ENCODE data around the gene ARF5.

The ARF5 gene

GRCh38 chr7:127578036-127578684 lies 10.1 kb upstream of the ARF5 start:
- FAIRE-seq (no peak), DNase-seq (ENCODE audit: insufficient read length) (no peak)
- TF ChIP-seq TAF1 (IDR thresholded peaks at IDR 0.05; ENCODE audit: borderline replicate concordance, low read depth, low read length) (no peak), POLR2A (IDR thresholded peaks at IDR 0.05; ENCODE audit: low read depth, low read length) (no peak), POLR2AphosphoS5 (IDR thresholded peaks at IDR 0.05; ENCODE audit: low read depth, low read length) (no peak)

DNA sequence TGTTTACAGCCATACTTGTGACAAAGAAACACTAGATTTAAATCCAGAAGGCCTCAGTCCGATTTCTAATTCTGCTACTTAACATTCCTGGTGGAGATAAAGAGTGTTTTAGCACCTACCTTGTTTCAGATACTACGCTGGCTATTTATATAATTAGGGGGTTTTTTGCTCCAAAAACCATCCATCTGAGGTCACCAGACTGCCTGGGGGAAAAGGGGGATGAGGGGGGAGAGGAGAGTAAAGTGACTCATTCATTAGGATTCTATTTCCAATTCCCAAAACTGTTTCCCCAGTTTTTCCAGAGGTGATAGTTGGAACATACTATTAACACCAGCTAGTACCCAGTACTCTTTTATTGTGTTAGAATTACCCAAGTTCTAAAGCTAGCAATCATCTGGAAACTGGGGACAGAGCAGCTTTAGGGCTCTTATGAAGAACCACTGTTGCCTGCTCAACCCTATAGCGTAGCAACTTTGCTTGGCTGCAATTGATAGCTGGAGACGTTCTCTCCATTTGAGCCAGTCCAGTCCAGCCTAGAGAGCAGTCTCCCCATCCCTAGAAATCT lies 9.4 kb upstream of the ARF5 start:
- no peak for FAIRE-seq
- no peak for DNase-seq (ENCODE audit: insufficient read length)
- TF ChIP-seq TAF1 (IDR thresholded peaks at IDR 0.05; ENCODE audit: borderline replicate concordance, low read depth, low read length) (no peak), POLR2A (IDR thresholded peaks at IDR 0.05; ENCODE audit: low read depth, low read length) (no peak), POLR2AphosphoS5 (IDR thresholded peaks at IDR 0.05; ENCODE audit: low read depth, low read length) (no peak)

DNA sequence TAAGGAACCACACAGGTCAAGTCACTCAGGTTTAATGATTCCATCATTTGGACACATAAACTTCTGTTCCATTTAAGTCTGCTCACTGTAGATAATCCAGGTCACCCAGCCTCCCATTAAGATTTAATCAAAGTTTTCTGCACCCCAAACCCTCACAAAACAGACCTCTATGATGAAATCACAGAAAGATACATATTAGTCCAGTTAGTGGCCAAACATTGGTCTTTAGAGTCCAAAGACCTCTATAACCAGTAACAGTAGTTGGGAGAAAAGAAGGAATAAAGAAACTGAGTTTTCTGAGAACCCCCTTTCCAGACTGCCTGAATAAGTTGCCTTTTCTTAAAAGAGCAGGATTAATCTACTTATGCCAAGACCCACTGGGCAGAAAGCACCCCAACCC lies 7.6 kb upstream of the ARF5 start:
- DNase-seq (ENCODE audit: insufficient read length) (no peak), FAIRE-seq (no peak)
- TF ChIP-seq POLR2A (IDR thresholded peaks at IDR 0.05; ENCODE audit: low read depth, low read length), result no peak
- TF ChIP-seq POLR2AphosphoS5 (IDR thresholded peaks at IDR 0.05; ENCODE audit: low read depth, low read length), result no peak
- TF ChIP-seq TAF1 (IDR thresholded peaks at IDR 0.05; ENCODE audit: borderline replicate concordance, low read depth, low read length), result no peak

DNA sequence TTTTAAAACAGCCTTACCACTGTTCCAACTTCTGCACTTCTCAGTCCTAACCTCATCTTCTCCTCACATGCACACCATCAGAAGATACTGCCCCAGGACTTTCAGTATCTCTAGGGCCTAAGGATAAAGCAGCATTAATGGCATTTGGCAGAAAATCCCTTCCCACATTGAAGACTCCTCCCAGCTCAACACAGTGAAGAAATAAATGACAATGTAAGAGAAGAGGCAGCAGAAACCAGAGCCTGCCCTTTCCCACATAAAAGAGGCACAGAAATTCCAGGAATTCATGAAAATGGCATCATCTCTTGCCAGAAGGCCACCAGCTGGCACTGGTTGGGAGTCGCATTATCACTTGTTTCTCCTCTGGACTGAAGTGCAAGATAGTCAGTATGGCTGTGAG lies 6.5 kb upstream of the ARF5 start:
- DNase-seq (ENCODE audit: insufficient read length) (no peak), FAIRE-seq (no peak)

DNA sequence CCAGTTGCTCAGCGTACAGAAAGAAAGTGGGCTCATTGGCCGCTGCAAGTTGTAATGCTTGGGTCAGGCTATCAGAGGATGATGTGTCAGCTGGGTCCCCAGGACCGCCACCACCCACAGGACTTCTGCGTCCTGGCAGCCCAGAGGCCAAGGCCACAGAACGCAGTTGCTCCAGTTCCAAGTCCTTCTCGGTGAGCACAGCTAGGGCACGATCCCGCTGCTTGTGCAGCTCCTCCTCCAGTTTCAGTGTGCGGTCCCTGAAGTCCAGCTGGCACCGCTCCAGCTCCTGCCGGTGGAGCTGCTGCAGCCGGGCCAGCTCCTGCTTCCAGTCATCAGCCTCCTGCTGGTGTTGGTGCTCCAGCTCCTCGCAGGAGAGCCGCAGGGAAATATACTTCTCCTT lies 5.8 kb upstream of the ARF5 start:
- no peak for TF ChIP-seq TAF1 (IDR thresholded peaks at IDR 0.05; ENCODE audit: borderline replicate concordance, low read depth, low read length)
- no peak for TF ChIP-seq POLR2A (IDR thresholded peaks at IDR 0.05; ENCODE audit: low read depth, low read length)
- no peak for TF ChIP-seq POLR2AphosphoS5 (IDR thresholded peaks at IDR 0.05; ENCODE audit: low read depth, low read length)
- DNase-seq (ENCODE audit: insufficient read length), result no peak

More for the DNA sequence above, 6.5 kb upstream of the ARF5 start:
- TF ChIP-seq POLR2AphosphoS5 (IDR thresholded peaks at IDR 0.05; ENCODE audit: low read depth, low read length) (no peak), TAF1 (IDR thresholded peaks at IDR 0.05; ENCODE audit: borderline replicate concordance, low read depth, low read length) (no peak), POLR2A (IDR thresholded peaks at IDR 0.05; ENCODE audit: low read depth, low read length) (no peak)

GRCh38 chr7:127584648-127585043 lies 3.6 kb upstream of the ARF5 start:
- TF ChIP-seq POLR2A (IDR thresholded peaks at IDR 0.05; ENCODE audit: low read depth, low read length) (no peak), POLR2AphosphoS5 (IDR thresholded peaks at IDR 0.05; ENCODE audit: low read depth, low read length) (no peak), TAF1 (IDR thresholded peaks at IDR 0.05; ENCODE audit: borderline replicate concordance, low read depth, low read length) (no peak)
- DNase-seq (ENCODE audit: insufficient read length) (no peak), FAIRE-seq (no peak)

More for the DNA sequence above, 5.8 kb upstream of the ARF5 start:
- FAIRE-seq, result no peak

DNA sequence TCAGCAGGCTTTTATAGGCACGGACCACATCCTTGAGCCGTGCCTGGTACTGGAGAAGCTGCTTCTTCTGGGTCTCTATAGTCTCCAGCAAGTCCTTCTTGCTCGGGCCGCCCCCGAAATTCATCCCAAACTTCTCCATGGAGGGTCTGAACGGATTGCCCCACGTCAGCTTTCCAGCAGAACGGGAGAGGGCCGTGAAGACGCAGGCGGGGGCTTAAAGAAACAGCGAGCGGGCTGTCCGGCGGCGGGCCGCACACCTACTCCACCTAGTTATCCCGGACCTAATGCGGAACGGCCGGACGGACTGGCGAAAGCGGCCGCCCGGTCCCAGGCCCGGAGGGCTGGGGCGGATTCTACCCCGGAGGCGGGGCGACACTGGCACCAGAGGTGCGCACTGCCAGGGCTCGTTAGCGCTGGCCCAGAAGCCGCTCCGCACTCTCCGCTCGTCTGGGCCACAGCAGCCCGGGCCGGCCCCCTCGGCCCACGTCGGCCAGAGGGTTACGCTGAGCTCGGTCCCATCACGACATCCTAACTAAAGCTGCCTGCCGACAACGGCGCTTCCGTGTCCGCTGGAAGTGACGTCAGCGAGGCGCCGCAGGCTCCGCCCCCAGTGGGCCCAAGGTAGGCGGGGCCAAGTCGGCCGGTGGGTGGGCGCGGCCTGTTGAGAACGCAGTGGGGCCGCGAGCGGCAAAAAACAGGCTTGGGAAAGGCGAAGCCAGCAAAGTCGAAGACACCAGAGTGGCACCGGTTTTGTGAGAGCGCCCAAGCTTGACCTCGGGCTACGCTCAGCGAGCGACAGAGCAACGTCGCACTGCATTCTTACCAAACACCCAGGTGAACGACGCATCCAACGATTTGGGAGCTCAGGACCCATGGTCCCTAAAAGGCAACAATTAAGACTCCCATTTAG lies 2.9 kb upstream of the ARF5 start, which contains the start of gene GCC1:
TSS of gene GCC1 (minus strand) at position 553 of the 910 bp plus-strand sequence. CDS start at position 139, 414 bp downstream.
- FAIRE-seq (peak; percentile 92), DNase-seq (ENCODE audit: insufficient read length) (peak; percentile 87)
- peak; percentile 90 for TF ChIP-seq POLR2A (IDR thresholded peaks at IDR 0.05; ENCODE audit: low read depth, low read length)
- peak; percentile 58; the same call in 1 of the 2 replicates for TF ChIP-seq TAF1 (IDR thresholded peaks at IDR 0.05; ENCODE audit: borderline replicate concordance, low read depth, low read length)
- peak; percentile 75 for TF ChIP-seq POLR2AphosphoS5 (IDR thresholded peaks at IDR 0.05; ENCODE audit: low read depth, low read length)

GRCh38 chr7:127586346-127586745 lies 1.9 kb upstream of the ARF5 start:
- FAIRE-seq (no peak), DNase-seq (ENCODE audit: insufficient read length) (no peak)
- TF ChIP-seq POLR2AphosphoS5 (IDR thresholded peaks at IDR 0.05; ENCODE audit: low read depth, low read length) (no peak), TAF1 (IDR thresholded peaks at IDR 0.05; ENCODE audit: borderline replicate concordance, low read depth, low read length) (no peak), POLR2A (IDR thresholded peaks at IDR 0.05; ENCODE audit: low read depth, low read length) (no peak)

GRCh38 chr7:127587663-127588018 lies 570 bp upstream of the ARF5 start:
- no peak for FAIRE-seq

GRCh38 chr7:127588697-127589482 lies 679 bp downstream of the ARF5 start:
- no peak for DNase-seq (ENCODE audit: insufficient read length)
- TF ChIP-seq TAF1 (IDR thresholded peaks at IDR 0.05; ENCODE audit: borderline replicate concordance, low read depth, low read length) (no peak), POLR2AphosphoS5 (IDR thresholded peaks at IDR 0.05; ENCODE audit: low read depth, low read length) (no peak), POLR2A (IDR thresholded peaks at IDR 0.05; ENCODE audit: low read depth, low read length) (no peak)
- no peak for FAIRE-seq

More at GRCh38 chr7:127587663-127588018, 570 bp upstream of the ARF5 start:
- DNase-seq (ENCODE audit: insufficient read length), result no peak
- TF ChIP-seq POLR2AphosphoS5 (IDR thresholded peaks at IDR 0.05; ENCODE audit: low read depth, low read length) (no peak), POLR2A (IDR thresholded peaks at IDR 0.05; ENCODE audit: low read depth, low read length) (no peak), TAF1 (IDR thresholded peaks at IDR 0.05; ENCODE audit: borderline replicate concordance, low read depth, low read length) (no peak)

- TF ChIP-seq TAF1 (IDR thresholded peaks at IDR 0.05; ENCODE audit: borderline replicate concordance, low read depth, low read length) (no peak), POLR2A (IDR thresholded peaks at IDR 0.05; ENCODE audit: low read depth, low read length) (no peak), POLR2AphosphoS5 (IDR thresholded peaks at IDR 0.05; ENCODE audit: low read depth, low read length) (no peak)
- DNase-seq (ENCODE audit: insufficient read length) (no peak), FAIRE-seq (no peak)
These were observed 1.7 kb downstream of the ARF5 start for GRCh38 chr7:127589896-127590295.
